ENCODE results near the gene TBC1D1.

DNA sequence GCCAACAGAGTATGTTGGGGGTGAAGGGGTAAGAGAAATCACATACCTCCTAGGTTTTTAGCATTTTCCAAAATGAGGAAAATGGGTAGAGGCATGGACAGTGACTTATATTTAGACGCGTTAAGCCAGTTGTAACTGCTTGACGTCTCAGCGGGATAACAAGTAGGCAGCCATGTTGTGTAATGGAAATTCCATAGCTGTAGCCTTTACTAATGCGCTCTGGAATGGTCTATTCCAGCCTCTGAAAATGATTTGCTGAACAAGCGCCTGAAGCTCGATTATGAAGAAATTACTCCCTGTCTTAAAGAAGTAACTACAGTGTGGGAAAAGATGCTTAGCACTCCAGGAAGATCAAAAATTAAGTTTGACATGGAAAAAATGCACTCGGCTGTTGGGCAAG is 204.8 kb downstream of the TBC1D1 start:
- TF ChIP-seq, protein P1, sequence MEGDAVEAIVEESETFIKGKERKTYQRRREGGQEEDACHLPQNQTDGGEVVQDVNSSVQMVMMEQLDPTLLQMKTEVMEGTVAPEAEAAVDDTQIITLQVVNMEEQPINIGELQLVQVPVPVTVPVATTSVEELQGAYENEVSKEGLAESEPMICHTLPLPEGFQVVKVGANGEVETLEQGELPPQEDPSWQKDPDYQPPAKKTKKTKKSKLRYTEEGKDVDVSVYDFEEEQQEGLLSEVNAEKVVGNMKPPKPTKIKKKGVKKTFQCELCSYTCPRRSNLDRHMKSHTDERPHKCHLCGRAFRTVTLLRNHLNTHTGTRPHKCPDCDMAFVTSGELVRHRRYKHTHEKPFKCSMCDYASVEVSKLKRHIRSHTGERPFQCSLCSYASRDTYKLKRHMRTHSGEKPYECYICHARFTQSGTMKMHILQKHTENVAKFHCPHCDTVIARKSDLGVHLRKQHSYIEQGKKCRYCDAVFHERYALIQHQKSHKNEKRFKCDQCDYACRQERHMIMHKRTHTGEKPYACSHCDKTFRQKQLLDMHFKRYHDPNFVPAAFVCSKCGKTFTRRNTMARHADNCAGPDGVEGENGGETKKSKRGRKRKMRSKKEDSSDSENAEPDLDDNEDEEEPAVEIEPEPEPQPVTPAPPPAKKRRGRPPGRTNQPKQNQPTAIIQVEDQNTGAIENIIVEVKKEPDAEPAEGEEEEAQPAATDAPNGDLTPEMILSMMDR (IDR thresholded peaks at IDR 0.05; ENCODE audit: control extremely low read depth in 1 of 3, insufficient read depth in 1 of 3, low read depth in 1 of 3, low read length in 3 of 3): no peak
- no peak for TF ChIP-seq EZH2 (IDR thresholded peaks at IDR 0.05; ENCODE audit: low read depth, low read length, severe bottlenecking)
- TF ChIP-seq CHD1 (IDR thresholded peaks at IDR 0.05; ENCODE audit: low read depth, low read length): no peak
- TF ChIP-seq CREB1 (IDR thresholded peaks at IDR 0.05): no peak
- TF ChIP-seq, protein P2, sequence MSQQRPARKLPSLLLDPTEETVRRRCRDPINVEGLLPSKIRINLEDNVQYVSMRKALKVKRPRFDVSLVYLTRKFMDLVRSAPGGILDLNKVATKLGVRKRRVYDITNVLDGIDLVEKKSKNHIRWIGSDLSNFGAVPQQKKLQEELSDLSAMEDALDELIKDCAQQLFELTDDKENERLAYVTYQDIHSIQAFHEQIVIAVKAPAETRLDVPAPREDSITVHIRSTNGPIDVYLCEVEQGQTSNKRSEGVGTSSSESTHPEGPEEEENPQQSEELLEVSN (IDR thresholded peaks at IDR 0.05): no peak
- no peak for TF ChIP-seq EGR1 (IDR thresholded peaks at IDR 0.05; ENCODE audit: borderline replicate concordance, low read depth, low read length)
- no peak for TF ChIP-seq BRCA1 (IDR thresholded peaks at IDR 0.05; ENCODE audit: low read depth, low read length)
- TF ChIP-seq, protein P3, sequence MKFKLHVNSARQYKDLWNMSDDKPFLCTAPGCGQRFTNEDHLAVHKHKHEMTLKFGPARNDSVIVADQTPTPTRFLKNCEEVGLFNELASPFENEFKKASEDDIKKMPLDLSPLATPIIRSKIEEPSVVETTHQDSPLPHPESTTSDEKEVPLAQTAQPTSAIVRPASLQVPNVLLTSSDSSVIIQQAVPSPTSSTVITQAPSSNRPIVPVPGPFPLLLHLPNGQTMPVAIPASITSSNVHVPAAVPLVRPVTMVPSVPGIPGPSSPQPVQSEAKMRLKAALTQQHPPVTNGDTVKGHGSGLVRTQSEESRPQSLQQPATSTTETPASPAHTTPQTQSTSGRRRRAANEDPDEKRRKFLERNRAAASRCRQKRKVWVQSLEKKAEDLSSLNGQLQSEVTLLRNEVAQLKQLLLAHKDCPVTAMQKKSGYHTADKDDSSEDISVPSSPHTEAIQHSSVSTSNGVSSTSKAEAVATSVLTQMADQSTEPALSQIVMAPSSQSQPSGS (IDR thresholded peaks at IDR 0.05; ENCODE audit: low read length): no peak
